ENCODE measurements around the gene MARCHF9.

GRCh38 chr12:57763881-57764661 is 9.2 kb downstream of the MARCHF9 start:
- TF ChIP-seq GATA2 (IDR thresholded peaks at IDR 0.05; ENCODE audit: low read depth, low read length) (no peak), GATA3 (IDR thresholded peaks at IDR 0.05; ENCODE audit: low read depth, low read length) (no peak)
